NOMO-1 (cell line): ENCODE data around the gene ZNHIT6.
"Not testable (repeated sequence)": the region's sequence is repeated elsewhere in the genome, so short reads cannot be mapped to it uniquely, and the experiment has no call there.

ENCODE experiments used
- DNase-seq, 2 experiments: peaks; one replicate each; lab custom pipeline; 2025; ENCODE audit not compliant: unreplicated experiment in 2 of 2; lab: John Stamatoyannopoulos, UW

ZNHIT6 gene

DNA sequence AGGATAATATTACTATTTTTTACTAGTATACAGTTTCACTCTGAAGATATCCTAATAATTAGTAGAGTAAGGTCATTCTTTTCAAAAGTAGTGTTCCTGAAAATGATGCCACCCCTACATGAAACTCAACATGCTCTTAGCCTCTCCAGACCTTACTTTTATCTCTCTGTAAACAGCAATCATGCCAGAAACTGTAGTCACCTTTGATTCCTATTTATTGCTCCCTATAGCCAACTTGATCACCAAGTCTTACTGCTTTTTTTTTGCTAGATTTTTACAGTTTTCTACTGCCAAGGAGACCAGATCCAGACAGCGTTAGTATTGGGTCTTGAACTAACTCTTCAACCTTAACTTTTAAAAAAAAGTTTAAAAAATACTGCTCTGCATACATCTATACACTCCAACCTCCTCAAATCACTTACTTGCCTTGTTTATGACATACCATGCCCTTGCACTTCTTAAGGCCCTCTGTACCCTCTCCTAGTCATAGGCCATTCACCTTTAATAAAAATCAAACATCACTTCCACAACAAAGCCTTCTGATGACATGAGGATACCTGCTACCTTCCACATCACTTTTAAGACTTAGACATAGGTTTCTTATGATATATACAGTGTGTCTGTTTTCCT, 36.1 kb downstream of the ZNHIT6 start:
- no peak for DNase-seq

GRCh38 chr1:85665932-85666331, 42.3 kb downstream of the ZNHIT6 start:
- DNase-seq = no peak

- DNase-seq = no peak
Measured at GRCh38 chr1:85663382-85663781, 44.9 kb downstream of the ZNHIT6 start.

GRCh38 chr1:85661767-85662166, 46.5 kb downstream of the ZNHIT6 start:
- DNase-seq = no peak

DNA sequence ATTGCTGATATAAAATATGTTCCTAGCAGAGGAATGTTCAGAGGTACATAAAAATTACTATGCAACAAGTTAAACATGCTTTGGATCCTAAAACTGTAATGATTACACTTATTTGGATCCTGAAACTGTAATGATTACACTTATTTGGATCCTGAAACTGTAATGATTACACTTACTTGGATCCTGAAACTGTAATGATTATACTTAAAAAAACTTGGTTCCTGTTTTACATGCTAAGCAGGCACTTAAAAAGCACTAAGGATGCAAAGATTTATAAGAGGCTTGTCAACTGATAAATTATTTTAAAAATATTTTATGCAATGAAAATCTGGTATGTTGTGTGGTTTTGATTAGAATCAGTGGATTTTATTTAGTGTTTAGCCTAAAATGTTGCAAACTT, 47.7 kb downstream of the ZNHIT6 start:
- no peak for DNase-seq

GRCh38 chr1:85659174-85659573, 49.1 kb downstream of the ZNHIT6 start:
- DNase-seq = no peak

DNA sequence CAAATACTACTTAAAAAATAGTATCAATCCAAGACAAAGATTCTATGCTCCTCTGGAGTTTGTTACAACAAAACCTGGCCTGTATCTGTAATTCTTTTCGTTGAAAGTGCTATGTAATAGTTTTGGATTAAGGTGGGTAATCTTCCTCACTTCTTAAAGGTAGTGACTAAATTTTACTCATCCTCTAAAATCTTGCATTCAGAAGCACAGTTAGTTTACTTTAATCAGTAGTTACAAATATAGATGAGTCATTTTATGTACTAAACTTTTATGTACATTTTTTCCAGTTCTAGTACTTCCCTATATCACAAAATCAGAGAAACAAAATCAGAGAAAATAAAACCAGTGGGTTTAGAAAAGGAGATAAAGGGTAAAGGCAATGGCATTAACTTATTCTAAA, 51.3 kb downstream of the ZNHIT6 start:
- no peak for DNase-seq

GRCh38 chr1:85656256-85656655, 52.0 kb downstream of the ZNHIT6 start:
- no peak for DNase-seq

DNA sequence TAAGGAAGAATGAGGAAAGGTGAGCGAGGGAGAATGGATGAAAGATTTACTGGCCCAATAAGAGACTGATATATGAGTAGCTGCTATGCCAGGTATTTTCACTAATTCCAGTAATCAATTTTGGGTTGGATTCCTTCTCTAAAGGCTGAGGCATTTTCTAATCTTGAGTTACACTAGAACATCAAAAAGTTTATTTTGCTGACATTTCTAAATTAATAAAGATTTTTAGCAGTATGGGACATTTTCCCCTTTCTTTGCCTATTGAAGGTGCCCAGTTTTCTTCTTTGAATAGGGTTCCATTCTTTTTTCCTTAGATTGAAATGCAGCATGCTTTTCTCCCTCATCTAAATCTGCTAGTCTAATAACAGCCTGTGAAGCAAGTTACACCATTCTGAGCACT, 52.9 kb downstream of the ZNHIT6 start:
- DNase-seq = no peak

DNA sequence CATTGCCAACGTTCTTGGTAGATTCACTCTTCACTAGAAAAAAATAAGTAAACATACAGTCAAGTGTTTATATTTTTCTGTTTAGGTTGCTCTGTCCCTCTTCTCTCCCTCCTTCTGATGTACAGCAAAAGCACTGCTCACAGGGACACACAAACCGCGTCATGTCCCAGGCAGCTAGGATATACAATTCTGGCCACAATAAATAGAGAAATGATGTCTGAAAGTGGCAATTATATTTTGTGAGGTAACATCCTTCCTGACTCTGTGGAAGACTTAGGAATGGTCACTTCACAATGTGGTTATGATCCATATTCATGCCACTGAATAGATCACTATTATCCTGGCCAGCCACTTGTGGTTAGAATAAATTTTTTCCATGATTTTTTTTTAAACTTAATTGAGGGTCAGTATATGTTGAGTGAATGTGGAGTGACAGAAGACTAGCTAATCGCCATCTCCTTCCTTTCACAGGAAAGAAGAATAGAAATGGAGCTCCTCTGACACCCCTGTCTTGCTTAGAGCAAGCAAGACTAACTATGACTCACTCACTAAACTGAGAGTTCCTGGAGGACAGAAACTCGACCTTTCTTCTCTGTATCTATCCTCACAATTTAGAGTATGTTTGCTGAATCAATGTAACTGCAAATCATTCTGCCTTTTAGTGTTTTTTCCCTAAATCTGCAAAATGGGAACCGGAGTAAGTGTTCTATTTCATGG, 54.0 kb downstream of the ZNHIT6 start:
- DNase-seq = no peak

- no peak for DNase-seq
Measured at GRCh38 chr1:85652327-85652726, 55.9 kb downstream of the ZNHIT6 start.

DNA sequence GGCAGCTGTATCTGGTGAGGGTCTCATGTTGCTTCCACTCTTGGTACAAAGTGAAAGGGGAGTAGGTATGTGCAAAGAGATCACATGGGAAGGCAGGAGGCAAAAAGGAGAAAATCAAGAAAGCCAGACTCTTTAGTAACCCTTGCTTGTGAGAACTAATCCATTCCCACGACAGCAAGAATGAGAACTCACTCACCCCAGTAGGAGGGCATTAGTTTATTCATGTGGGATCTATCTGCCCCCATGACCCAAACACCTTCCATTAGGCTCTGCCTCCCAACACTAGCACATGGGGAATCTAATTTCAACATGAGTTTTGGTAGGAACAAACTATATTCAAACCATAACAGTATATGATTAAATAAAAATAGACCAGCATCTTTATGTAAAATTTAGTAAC, 57.6 kb downstream of the ZNHIT6 start:
- no peak for DNase-seq

GRCh38 chr1:85649591-85649990, 58.6 kb downstream of the ZNHIT6 start:
- no peak for DNase-seq

DNA sequence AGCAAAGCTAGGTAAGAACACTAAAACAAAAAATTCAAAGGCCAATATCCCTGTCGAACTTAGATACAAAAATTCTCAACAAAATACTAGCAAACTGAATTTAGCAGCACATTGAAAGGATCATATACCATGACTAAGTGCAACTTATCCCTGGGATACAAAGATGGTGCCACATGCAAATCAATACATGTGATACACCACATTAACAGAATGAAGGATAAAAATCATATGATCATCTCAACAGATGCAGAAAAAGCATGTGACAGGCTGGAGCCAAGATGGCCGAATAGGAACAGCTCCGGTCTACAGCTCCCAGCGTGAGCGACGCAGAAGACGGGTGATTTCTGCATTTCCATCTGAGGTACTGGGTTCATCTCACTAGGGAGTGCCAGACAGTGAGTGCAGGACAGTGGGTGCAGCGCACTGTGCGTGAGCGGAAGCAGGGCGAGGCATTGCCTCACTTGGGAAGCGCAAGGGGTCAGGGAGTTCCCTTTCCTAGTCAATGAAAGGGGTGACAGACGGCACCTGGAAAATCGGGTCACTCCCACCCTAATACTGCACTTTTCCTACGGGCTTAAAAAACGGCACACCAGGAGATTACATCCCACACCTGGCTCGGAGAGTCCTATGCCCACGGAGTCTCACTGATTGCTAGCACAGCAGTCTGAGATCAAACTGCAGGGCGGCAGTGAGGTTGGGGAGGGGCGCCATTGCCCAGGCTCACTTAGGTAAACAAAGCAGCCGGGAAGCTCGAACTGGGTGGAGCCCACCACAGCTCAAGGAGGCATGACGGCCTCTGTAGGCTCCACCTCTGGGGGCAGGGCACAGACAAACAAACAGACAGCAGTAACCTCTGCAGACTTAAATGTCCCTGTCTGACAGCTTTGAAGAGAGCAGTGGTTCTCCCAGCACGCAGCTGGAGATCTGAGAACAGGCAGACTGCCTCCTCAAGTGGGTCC, 66.4 kb downstream of the ZNHIT6 start:
- DNase-seq = not testable (repeated sequence)

DNA sequence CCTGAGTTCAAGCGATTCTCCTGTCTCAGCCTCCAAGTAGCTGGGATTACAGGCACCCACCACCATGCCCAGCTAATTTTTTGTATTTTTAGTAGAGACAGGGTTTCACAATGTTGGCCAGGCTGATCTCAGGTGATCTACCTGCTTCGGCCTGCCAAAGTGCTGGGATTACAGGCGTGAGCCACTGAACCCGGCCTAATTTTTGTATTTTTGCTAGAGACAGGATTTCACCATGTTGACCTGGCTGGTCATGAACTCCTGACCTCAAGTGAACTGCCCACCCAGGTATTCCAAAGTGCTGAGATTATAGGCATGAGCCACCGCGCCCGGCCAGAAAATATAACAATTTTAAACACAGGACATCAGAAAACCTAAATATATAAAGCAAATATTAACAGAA, 68.3 kb downstream of the ZNHIT6 start:
- not testable (repeated sequence) for DNase-seq

DNA sequence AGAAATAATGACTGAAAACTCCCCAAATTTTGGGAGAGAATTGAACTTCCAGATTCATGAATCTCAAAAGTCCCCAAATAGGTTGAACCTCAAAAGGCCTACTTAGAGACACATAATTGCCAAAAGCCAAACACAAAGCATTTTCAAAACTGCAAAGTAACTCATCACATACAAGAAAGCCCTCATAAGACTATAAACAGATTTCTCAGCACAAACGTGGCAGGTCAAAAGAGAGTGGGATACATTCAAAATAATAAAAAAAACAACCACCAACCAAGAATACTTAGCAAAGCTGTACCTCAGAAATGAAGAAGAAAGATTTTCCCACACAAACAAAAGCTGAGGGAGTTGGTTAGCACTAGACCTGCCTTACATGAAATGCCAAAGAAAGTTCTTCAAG, 69.8 kb downstream of the ZNHIT6 start:
- no peak for DNase-seq

- DNase-seq = no peak
Measured at GRCh38 chr1:85630493-85630892, 77.7 kb downstream of the ZNHIT6 start.

- no peak for DNase-seq
Measured at GRCh38 chr1:85629532-85629920, 78.7 kb downstream of the ZNHIT6 start.

- no peak for DNase-seq
Measured at GRCh38 chr1:85628791-85629531, 79.3 kb downstream of the ZNHIT6 start.

- no peak for DNase-seq
Measured at GRCh38 chr1:85626818-85627217, 81.4 kb downstream of the ZNHIT6 start.

GRCh38 chr1:85624361-85624760, 83.9 kb downstream of the ZNHIT6 start:
- DNase-seq = no peak
